Breast epithelium (tissue), 3 donors: ENCODE data around the gene SLIT1.

ENCODE experiments used
- POLR2A ChIP-seq: fragments of 450-650 bp; IDR thresholded peaks from one replicate; pipeline ENCODE4 v1.6.1; 2016; ENCODE audit warnings: antibody characterized with exemption, mild to moderate bottlenecking, moderate library complexity
- POLR2AphosphoS5 ChIP-seq, 3 donors: sonication (generic); formaldehyde crosslinking; IDR thresholded peaks; one replicate each; pipeline ENCODE4 v1.6.1; 2017; ENCODE audit warnings: antibody characterized with exemption in 3 of 3
- TF ChIP-seq, protein P1 (sequence below), 3 donors: fragments of 450-650 bp; IDR thresholded peaks; one replicate each; pipeline ENCODE4 v1.5.1; 2016 to 2017; ENCODE audit warnings: antibody characterized with exemption in 3 of 3, mild to moderate bottlenecking in 3 of 3, moderate library complexity in 3 of 3

DNA sequence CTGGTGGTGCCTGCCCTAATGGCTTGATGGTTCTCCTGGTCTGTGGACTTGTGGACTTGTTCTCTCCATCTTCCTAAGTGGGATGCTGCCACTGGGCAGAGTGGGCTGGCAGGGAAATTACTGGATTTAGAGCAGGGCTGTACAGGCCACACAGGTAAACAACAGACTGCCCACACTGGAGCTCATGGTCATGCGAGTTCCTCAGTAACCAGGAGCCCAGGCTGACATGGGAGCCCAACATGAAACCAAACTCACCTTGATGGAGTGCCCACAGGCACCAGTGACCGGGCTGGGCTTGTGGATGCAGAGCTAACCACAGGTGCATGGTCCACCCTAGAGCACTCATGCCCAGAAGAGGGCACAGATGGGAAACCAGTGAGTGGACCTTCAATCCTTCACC, 116.7 kb downstream of the SLIT1 start:
- TF ChIP-seq POLR2AphosphoS5 (IDR thresholded peaks at IDR 0.05): no peak
- TF ChIP-seq, protein P1, sequence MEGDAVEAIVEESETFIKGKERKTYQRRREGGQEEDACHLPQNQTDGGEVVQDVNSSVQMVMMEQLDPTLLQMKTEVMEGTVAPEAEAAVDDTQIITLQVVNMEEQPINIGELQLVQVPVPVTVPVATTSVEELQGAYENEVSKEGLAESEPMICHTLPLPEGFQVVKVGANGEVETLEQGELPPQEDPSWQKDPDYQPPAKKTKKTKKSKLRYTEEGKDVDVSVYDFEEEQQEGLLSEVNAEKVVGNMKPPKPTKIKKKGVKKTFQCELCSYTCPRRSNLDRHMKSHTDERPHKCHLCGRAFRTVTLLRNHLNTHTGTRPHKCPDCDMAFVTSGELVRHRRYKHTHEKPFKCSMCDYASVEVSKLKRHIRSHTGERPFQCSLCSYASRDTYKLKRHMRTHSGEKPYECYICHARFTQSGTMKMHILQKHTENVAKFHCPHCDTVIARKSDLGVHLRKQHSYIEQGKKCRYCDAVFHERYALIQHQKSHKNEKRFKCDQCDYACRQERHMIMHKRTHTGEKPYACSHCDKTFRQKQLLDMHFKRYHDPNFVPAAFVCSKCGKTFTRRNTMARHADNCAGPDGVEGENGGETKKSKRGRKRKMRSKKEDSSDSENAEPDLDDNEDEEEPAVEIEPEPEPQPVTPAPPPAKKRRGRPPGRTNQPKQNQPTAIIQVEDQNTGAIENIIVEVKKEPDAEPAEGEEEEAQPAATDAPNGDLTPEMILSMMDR (IDR thresholded peaks at IDR 0.05): no peak
- no peak for TF ChIP-seq POLR2A
